T-helper 1 cell treated with Interleukin-12 subunit alpha and Interleukin-12 subunit beta and Interleukin-4 antibody, amounts not matched to agents 30 μg/mL and 1 μg/mL, for 36 hours (primary cell): ENCODE measurements around the gene STPG2.
"Not testable (repeated sequence)": the region's sequence is repeated elsewhere in the genome, so short reads cannot be mapped to it uniquely, and the experiment has no call there.

Experiments
- H3K27ac Mint-ChIP-seq: one replicate; pipeline ENCODE4 v1.8.0; 2021; ENCODE audit warnings: mild to moderate bottlenecking, mixed read lengths
- H3K27me3 Mint-ChIP-seq: one replicate; pipeline ENCODE4 v1.8.0; 2021; ENCODE audit warnings: low read depth, mixed read lengths
- H3K36me3 Mint-ChIP-seq: one replicate; pipeline ENCODE4 v1.8.0; 2021; ENCODE audit warnings: low read depth, mixed read lengths
- H3K4me1 Mint-ChIP-seq: one replicate; pipeline ENCODE4 v1.8.0; 2021; ENCODE audit warnings: low read depth, mixed read lengths
- H3K4me3 Mint-ChIP-seq: one replicate; pipeline ENCODE4 v1.8.0; 2021; ENCODE audit warnings: mild to moderate bottlenecking, moderate library complexity, mixed read lengths
- H3K9me3 Mint-ChIP-seq: one replicate; pipeline ENCODE4 v1.8.0; 2021; ENCODE audit warnings: mixed read lengths

The STPG2 gene

DNA sequence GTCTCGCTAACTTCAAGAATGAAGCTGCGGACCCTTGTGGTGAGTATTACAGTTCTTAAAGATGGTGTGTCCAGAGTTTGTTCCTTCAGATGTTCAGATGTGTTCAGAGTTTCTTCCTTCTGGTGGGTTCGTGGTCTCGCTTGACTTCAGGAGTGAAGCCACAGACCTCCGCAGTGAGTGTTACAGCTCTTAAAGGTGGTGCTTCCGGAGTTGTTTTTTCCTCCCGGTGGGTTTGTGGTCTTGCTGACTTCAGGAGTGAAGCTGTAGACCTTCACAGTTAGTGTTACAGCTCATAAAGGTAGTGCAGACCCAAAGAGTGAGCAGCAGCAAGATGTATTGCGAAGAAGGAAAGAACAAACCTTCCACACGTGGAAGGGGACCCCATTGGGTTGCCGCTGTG is 592.6 kb downstream of the STPG2 start:
- H3K4me1 Mint-ChIP-seq, H3K4me3 Mint-ChIP-seq, H3K27ac Mint-ChIP-seq, H3K9me3 Mint-ChIP-seq, H3K36me3 Mint-ChIP-seq, H3K27me3 Mint-ChIP-seq: not testable (repeated sequence)

DNA sequence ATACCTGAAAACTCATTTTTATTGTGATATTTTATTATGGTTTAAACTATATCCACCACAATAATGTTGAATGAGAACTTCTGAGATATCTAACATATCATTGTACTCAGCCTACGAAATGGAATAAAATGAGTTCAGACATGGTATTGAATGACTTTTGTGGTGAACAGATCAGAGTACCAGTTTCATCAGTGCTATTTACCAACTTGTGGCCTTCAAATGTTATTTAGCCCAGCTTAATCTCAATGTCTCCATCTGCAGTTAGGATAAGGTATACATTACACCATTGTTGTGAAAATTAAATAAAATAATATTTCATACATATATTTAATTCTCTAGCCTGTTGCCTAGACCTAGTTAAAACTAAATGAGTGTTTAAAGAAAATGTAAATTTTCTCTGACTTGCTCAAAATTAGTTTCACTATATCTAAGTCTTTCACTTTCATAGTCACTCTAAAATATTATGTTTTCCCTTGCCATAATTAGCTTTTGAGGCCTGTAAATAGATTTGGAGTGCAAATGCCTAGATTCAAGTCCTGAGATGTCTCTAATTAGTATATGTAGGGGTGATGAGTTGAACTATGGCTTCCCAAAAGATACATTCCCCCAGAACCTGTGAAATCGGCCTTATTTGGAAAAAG is 594.2 kb downstream of the STPG2 start:
- no peaks in the 10 kb centered on the region for H3K27me3 Mint-ChIP-seq
- no peak overlapping the region for H3K4me3 Mint-ChIP-seq
- peaks cover 7% of the 10 kb centered on the region for H3K9me3 Mint-ChIP-seq
- no peaks in the 10 kb centered on the region for H3K36me3 Mint-ChIP-seq
- no peak overlapping the region for H3K27ac Mint-ChIP-seq
- H3K4me1 Mint-ChIP-seq, result no peaks in the 10 kb centered on the region

DNA sequence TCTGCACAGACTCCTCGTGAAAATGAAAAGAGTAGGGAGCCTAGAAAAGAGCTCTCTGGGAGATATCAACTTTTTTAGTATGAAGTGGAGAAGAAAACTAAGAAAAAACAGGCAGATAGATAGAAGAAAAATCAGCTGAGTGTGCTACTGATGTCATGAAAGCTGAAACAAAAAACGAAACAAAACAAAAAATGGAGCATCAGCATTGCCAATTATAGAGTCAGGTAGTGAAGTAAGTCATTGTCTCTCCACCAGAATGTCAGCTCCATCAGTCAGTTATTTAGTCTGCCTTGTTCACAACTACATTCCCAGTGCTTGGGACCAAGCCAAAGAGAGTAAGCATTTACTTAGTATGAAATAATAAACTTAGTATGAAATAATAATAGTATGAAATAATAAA is 595.1 kb downstream of the STPG2 start:
- H3K36me3 Mint-ChIP-seq, result no peaks in the 10 kb centered on the region
- no peaks in the 10 kb centered on the region for H3K4me1 Mint-ChIP-seq
- H3K9me3 Mint-ChIP-seq, result peaks cover 7% of the 10 kb centered on the region
- H3K27ac Mint-ChIP-seq, result no peak overlapping the region
- no peak overlapping the region for H3K4me3 Mint-ChIP-seq
- no peaks in the 10 kb centered on the region for H3K27me3 Mint-ChIP-seq

DNA sequence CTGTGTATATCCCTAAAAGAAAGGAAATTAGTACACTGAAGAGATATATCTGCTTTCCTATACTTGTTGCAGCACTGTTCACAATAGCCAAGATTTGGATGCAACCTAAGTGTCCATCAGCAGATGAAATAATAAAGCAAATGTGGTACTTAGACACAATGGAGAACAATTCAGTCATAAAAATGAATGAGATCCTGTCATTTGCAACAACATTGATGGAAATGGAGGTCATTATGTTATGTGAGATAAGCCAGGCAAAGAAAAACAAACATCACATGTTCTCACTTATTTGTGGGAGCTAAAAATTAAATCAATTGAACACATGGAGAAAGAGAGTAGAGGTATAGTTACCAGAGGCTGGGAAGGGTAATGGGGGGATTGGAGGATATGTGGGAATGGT is 611.9 kb downstream of the STPG2 start:
- Mint-ChIP-seq H3K4me3 (no peak overlapping the region), H3K9me3 (peaks cover 20% of the 10 kb centered on the region), H3K36me3 (no peaks in the 10 kb centered on the region), H3K27me3 (no peaks in the 10 kb centered on the region), H3K4me1 (no peaks in the 10 kb centered on the region), H3K27ac (no peak overlapping the region)

DNA sequence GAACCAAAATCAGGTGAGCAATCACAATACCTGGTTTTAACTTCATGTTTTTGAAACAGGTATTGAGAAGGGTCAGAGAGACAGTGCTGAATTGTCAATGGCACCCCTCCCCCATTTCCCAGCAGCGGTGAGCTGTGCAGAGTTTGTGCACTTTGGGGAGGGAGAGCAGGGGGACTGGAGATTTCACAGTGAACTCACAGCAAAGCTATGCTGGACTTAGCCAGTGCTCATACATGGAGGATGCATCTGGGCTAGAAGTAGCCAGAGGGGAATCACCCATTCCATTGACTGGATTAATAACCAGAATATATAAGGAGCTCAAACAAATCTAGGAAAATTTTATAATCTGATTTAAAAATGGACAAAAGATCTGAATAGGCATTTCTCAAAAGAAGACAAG is 612.6 kb downstream of the STPG2 start:
- Mint-ChIP-seq H3K4me3 (no peak overlapping the region), H3K27me3 (no peaks in the 10 kb centered on the region)

DNA sequence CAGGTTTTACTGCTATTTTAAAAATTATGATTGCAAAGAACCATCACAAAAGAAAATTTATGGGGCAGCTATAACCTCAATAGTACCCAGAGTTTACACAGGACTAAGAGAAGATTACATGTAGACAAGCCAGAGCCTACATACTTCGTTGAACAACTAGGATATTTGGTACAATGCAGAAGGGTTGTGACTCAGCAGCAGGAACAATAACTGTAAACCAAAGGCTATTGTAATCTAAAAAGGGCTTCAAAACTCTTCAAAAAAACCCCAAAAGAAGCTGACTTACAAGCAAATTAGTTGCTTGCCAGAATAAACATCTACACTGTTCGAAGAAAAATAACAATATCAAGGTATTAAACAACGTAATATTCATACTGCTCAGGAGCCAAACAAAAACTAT is 618.0 kb downstream of the STPG2 start:
- Mint-ChIP-seq H3K27ac (no peak overlapping the region), H3K4me3 (no peak overlapping the region), H3K9me3 (peaks cover 11% of the 10 kb centered on the region), H3K27me3 (no peaks in the 10 kb centered on the region), H3K4me1 (no peaks in the 10 kb centered on the region), H3K36me3 (no peaks in the 10 kb centered on the region)

More for the DNA sequence above, 612.6 kb downstream of the STPG2 start:
- Mint-ChIP-seq H3K4me1 (no peaks in the 10 kb centered on the region), H3K27ac (no peak overlapping the region), H3K9me3 (peaks cover 20% of the 10 kb centered on the region), H3K36me3 (no peaks in the 10 kb centered on the region)

DNA sequence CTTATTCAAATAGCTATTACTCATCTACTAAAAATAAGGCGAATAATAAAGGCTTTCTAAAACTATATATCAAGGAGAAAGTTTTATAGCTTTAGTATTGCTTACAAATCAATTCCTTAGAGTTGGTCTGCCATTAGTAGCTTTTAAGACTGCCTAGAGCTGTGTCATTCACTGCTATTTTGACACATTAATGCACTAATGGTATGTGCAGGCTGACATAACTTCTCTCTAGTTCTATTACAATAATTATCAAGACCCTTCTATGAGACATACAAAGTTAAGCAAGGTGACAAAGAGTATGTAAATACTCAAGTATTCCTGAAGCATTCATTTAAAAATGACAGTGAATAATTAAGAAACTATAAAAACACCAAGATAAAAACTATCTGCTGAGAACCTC is 625.3 kb downstream of the STPG2 start:
- no peak overlapping the region for H3K27ac Mint-ChIP-seq
- no peak overlapping the region for H3K4me3 Mint-ChIP-seq
- H3K36me3 Mint-ChIP-seq, result no peaks in the 10 kb centered on the region
- no peaks in the 10 kb centered on the region for H3K4me1 Mint-ChIP-seq
- peaks cover 5% of the 10 kb centered on the region for H3K9me3 Mint-ChIP-seq
- H3K27me3 Mint-ChIP-seq, result no peaks in the 10 kb centered on the region

DNA sequence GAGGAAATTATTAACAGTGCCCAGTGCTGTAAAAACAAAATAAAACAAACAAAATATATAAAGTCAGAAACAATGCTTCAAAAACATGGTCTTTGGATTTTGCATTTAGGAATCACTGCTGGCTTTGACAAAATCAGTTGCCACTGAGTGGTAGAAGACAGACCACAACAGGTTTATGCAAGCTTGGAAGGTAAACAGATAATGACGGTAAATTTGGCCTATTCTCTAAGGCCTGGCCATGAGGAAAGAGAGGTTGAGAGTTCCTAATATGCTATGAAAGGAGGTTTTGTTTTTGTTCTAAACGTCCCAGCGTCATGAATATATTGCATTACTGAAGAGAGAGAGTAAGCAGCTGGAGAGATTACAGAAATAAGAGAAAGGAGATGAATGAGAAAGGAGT is 629.4 kb downstream of the STPG2 start:
- Mint-ChIP-seq H3K36me3 (no peaks in the 10 kb centered on the region), H3K9me3 (peaks cover 5% of the 10 kb centered on the region), H3K27ac (no peak overlapping the region), H3K4me3 (no peak overlapping the region), H3K27me3 (no peaks in the 10 kb centered on the region), H3K4me1 (no peaks in the 10 kb centered on the region)
